ENCODE data around the gene LAX1. TPM values are rescaled to one million over a fixed set of nuclear protein-coding genes. Genes with fewer than 3 reads are reported as not detected.
A peak's percentile ranks its signal among the peaks of the same experiment; 100 is the strongest.

The LAX1 gene, protein sequence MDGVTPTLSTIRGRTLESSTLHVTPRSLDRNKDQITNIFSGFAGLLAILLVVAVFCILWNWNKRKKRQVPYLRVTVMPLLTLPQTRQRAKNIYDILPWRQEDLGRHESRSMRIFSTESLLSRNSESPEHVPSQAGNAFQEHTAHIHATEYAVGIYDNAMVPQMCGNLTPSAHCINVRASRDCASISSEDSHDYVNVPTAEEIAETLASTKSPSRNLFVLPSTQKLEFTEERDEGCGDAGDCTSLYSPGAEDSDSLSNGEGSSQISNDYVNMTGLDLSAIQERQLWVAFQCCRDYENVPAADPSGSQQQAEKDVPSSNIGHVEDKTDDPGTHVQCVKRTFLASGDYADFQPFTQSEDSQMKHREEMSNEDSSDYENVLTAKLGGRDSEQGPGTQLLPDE
- total RNA-seq = 3.0 TPM
- long read RNA-seq, partial matches to known transcripts = 2 of 4 reads
- long read RNA-seq, other reads (novel, unspliced or antisense) = 1 of 4 reads

DNA sequence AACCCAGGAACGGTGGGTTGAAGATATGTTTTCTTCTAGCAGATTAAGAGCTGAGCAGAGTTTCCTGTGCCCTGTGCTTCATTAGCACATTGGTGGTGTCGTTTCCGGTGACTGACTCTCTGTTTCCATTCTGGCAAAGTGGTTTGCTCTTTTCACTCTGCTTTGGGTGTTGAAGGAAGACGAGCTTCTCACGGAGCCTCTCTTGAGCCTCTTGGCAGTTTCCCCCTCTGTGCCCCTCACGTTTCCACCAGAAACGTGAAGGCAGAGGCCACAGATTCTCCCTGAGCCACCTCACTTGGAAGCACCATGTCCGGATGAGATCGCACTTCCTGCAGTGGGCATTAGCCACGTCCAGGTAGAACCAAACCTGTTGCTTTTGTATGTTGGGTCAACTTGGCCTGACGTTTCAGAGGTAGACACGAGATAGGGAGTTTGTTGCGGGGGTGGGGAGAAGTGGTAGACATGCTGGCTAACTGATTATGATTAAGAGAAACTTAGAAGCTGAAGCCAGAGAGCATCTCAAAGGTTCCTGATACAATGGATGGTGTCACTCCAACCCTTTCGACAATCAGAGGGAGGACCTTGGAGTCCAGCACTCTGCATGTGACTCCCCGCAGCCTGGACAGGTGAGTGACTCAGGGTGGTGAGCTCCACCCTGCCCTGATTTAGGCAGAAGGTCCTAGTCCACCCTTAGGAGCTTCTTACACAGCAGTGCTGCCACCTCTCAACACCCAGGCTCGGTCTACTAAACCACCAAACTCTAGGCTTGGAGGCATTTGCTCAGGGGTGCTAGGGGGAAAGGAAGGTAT is at the start of gene LAX1:
Gene LAX1 (plus strand): TSS at position 155 of the 809 bp plus-strand sequence. CDS start 383 bp downstream, at position 538.
- peaks cover 4% of the 10 kb centered on the region for H3K4me1 ChIP-seq
- peak within 1 kb of the TSS; percentile 36 for H3K4me3 ChIP-seq
- TF ChIP-seq, protein P1, sequence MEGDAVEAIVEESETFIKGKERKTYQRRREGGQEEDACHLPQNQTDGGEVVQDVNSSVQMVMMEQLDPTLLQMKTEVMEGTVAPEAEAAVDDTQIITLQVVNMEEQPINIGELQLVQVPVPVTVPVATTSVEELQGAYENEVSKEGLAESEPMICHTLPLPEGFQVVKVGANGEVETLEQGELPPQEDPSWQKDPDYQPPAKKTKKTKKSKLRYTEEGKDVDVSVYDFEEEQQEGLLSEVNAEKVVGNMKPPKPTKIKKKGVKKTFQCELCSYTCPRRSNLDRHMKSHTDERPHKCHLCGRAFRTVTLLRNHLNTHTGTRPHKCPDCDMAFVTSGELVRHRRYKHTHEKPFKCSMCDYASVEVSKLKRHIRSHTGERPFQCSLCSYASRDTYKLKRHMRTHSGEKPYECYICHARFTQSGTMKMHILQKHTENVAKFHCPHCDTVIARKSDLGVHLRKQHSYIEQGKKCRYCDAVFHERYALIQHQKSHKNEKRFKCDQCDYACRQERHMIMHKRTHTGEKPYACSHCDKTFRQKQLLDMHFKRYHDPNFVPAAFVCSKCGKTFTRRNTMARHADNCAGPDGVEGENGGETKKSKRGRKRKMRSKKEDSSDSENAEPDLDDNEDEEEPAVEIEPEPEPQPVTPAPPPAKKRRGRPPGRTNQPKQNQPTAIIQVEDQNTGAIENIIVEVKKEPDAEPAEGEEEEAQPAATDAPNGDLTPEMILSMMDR (IDR thresholded peaks at IDR 0.05) = no peak
- DNase-seq (no peak), ATAC-seq (peak; percentile 49 to 65)
- no peaks in the 10 kb centered on the region for H3K27me3 ChIP-seq (ENCODE audit: low read depth)
- H3K36me3 ChIP-seq = no peaks in the 10 kb centered on the region
- peak within 1 kb of the TSS; percentile 49 for H3K27ac ChIP-seq
- intact Hi-C loops (cut with DNase I) = no loop called here
- no peaks in the 10 kb centered on the region for H3K9me3 ChIP-seq

DNA sequence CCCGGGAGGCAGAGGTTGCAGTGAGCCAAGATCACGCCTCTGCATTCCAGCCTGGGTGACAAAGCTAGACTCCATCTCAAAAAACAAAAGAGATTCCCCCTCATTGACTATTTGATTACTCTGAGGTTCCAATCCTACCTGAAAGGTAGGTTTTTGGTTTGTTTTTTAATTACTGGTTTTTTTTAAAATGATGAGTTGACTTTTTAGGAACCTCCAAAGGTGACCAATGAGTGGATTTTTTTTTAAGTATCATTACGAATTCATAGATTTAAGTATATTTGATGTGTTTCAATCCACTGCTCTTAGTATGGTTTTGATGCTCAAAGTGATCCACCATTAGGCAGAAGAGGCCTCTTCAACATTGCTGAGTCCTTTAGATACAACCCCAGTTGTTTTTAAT is 47.9 kb upstream of the LAX1 start:
- H3K4me3 ChIP-seq = no peak overlapping the region
- DNase-seq = no peak
- H3K4me1 ChIP-seq = no peaks in the 10 kb centered on the region
- TF ChIP-seq, protein P1 (IDR thresholded peaks at IDR 0.05) = no peak
- H3K36me3 ChIP-seq = peaks cover 93% of the 10 kb centered on the region
- no peak overlapping the region for H3K27ac ChIP-seq
- H3K9me3 ChIP-seq = no peaks in the 10 kb centered on the region
- intact Hi-C loops (cut with DNase I) = no loop called here
- no peaks in the 10 kb centered on the region for H3K27me3 ChIP-seq (ENCODE audit: low read depth)
- no peak for ATAC-seq

DNA sequence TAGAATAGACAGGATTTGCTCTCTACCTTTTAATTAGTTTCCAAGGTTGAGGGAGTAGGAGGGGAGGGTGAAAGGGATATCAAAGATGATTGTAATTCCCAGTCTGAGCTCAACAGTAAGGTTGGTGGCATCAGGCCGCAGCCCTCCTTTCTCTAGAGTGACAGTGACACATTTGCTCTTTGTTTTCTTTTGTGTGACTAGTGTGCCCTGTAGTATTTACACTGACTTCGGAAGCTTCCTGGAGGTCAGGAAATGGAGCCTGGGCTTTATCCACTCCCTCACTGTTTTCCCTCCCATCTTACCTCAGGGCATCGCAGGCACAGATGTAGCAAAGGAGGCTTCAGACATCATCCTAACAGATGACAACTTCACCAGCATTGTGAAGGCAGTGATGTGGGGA is 44.7 kb upstream of the LAX1 start:
- no peaks in the 10 kb centered on the region for H3K4me1 ChIP-seq
- ATAC-seq (no peak), DNase-seq (no peak)
- H3K36me3 ChIP-seq = peaks cover 91% of the 10 kb centered on the region
- H3K4me3 ChIP-seq = no peak overlapping the region
- H3K27me3 ChIP-seq (ENCODE audit: low read depth) = no peaks in the 10 kb centered on the region
- intact Hi-C loops (cut with DNase I) = no loop called here
- no peaks in the 10 kb centered on the region for H3K9me3 ChIP-seq
- TF ChIP-seq, protein P1 (IDR thresholded peaks at IDR 0.05) = no peak
- H3K27ac ChIP-seq = no peak overlapping the region

DNA sequence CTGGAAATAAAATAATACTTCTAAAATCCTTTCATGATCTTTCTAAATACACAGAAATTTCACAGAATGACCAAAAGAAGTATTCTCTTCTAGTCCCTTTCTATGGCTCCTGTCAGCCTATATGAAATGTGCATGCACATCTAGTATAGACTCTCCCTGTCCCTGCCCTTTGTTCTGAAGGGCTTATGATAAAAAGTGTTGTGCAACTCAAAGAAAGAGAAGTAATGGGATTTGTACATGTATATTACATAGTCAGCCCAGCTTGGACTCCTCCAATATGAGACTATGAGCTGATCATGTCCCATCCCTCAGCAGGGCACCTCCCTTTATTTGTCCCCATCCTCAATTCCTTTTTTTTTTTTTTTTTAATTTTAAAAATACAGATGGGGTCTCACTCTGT is 42.1 kb upstream of the LAX1 start:
- Histone ChIP-seq H3K4me3 (no peak overlapping the region), H3K9me3 (no peaks in the 10 kb centered on the region), H3K4me1 (no peaks in the 10 kb centered on the region), H3K27ac (no peak overlapping the region), H3K27me3 (ENCODE audit: low read depth) (no peaks in the 10 kb centered on the region), H3K36me3 (peaks cover 96% of the 10 kb centered on the region)
- intact Hi-C loops (cut with DNase I) = no loop called here
- DNase-seq (no peak), ATAC-seq (peak in 1 of 2 donors; percentile 38)
- TF ChIP-seq, protein P1 (IDR thresholded peaks at IDR 0.05) = no peak

DNA sequence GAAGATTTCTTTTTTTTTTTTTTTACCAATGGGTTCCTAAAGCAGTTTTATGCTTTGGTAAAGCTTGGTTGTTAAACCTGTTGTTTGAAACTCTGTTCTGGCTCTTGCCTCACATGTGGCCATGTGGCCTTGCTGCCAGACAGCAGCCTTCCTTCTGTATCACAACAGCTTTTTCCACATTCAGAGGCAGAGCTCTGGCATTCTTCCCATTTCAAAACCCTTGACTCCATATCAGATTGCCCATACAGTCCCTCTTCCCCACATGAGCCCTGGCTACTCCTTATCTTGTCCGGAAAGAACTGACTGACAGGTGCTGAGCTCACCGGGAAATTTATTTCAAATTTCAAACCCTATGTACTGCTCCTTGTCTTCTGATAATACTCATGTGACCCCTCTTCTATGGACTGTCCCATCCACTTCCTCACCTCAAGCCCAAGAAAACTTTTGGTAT is 38.5 kb upstream of the LAX1 start:
- H3K4me1 ChIP-seq = no peaks in the 10 kb centered on the region
- H3K27me3 ChIP-seq (ENCODE audit: low read depth) = no peaks in the 10 kb centered on the region
- DNase-seq = no peak
- intact Hi-C loops (cut with DNase I) = no loop called here
- TF ChIP-seq, protein P1 (IDR thresholded peaks at IDR 0.05) = no peak
- H3K36me3 ChIP-seq = peaks cover 98% of the 10 kb centered on the region
- no peak overlapping the region for H3K27ac ChIP-seq
- no peak overlapping the region for H3K4me3 ChIP-seq
- peak in 1 of 2 donors; percentile 14 for ATAC-seq
- H3K9me3 ChIP-seq = no peaks in the 10 kb centered on the region

Data from lower lobe of right lung (tissue), 2 donors.